Activated T-helper 1 cell treated with Interleukin-2 at 50 U/mL for 16 hours (primary cell): ENCODE measurements around the gene OSBPL2.

ENCODE experiments used
- DNase-seq: peaks from one replicate; pipeline ENCODE4 v3.0.0-alpha.2; 2020; ENCODE audit warnings: low read depth

OSBPL2 gene

GRCh38 chr20:62301773-62302340, 63.5 kb downstream of the OSBPL2 start:
- peak; percentile 77 for DNase-seq

GRCh38 chr20:62302341-62303061, 64.2 kb downstream of the OSBPL2 start, which contains the start of gene ADRM1:
TSS of gene ADRM1 (plus strand) at chr20:62302997. CDS start at chr20:62303569, 572 bp downstream.
- peak; percentile 96 for DNase-seq

- no peak for DNase-seq
Measured at GRCh38 chr20:62303062-62303339, 64.7 kb downstream of the OSBPL2 start.

- DNase-seq, result no peak
Measured at GRCh38 chr20:62303340-62304226, 65.3 kb downstream of the OSBPL2 start.

GRCh38 chr20:62304331-62305148, 66.2 kb downstream of the OSBPL2 start:
- no peak for DNase-seq

- no peak for DNase-seq
Measured at GRCh38 chr20:62305149-62305764, 66.9 kb downstream of the OSBPL2 start.

GRCh38 chr20:62305765-62306413, 67.6 kb downstream of the OSBPL2 start:
- DNase-seq, result no peak

GRCh38 chr20:62306414-62307187, 68.3 kb downstream of the OSBPL2 start:
- no peak for DNase-seq

GRCh38 chr20:62307226-62308101, 69.1 kb downstream of the OSBPL2 start:
- no peak for DNase-seq

- no peak for DNase-seq
Measured at GRCh38 chr20:62308102-62308822, 69.9 kb downstream of the OSBPL2 start.

- no peak for DNase-seq
Measured at GRCh38 chr20:62309198-62309944, 71.0 kb downstream of the OSBPL2 start.

- DNase-seq, result no peak
Measured at GRCh38 chr20:62309947-62310756, 71.8 kb downstream of the OSBPL2 start.

GRCh38 chr20:62310757-62311121, 72.4 kb downstream of the OSBPL2 start:
- no peak for DNase-seq

GRCh38 chr20:62311150-62311549, 72.8 kb downstream of the OSBPL2 start:
- no peak for DNase-seq

- no peak for DNase-seq
Measured at GRCh38 chr20:62311832-62312661, 73.7 kb downstream of the OSBPL2 start.

GRCh38 chr20:62312662-62312977, 74.3 kb downstream of the OSBPL2 start:
- DNase-seq, result no peak
